ENCODE results near the gene SEPTIN14. TPM values are rescaled to one million over a fixed set of nuclear protein-coding genes. Genes with fewer than 3 reads are reported as not detected.
"Not testable (repeated sequence)": the region's sequence is repeated elsewhere in the genome, so short reads cannot be mapped to it uniquely, and the experiment has no call there.

Gene SEPTIN14
- total RNA-seq, 1 donor from 2014 or later: not detected

- no peak for DNase-seq (ENCODE audit: low spot score in 2 of 2)
- Histone ChIP-seq H3K27me3 (no peaks in the 10 kb centered on the region), H3K9me3 (peaks cover 7 to 13% of the 10 kb centered on the region in 2 donors), H3K36me3 (no peaks in the 10 kb centered on the region), H3K27ac (no peak overlapping the region), H3K4me1 (no peaks in the 10 kb centered on the region), H3K4me3 (no peak overlapping the region)
- no peak for TF ChIP-seq CTCF (IDR thresholded peaks at IDR 0.05)
- intact Hi-C loops (cut with DNase I): no loop called here
Observed at GRCh38 chr7:55794527-55794926, 68.0 kb downstream of the SEPTIN14 start.

GRCh38 chr7:55792048-55792447 lies 70.5 kb downstream of the SEPTIN14 start:
- Histone ChIP-seq H3K36me3 (no peaks in the 10 kb centered on the region), H3K27ac (no peak overlapping the region), H3K9me3 (peaks cover 6 to 7% of the 10 kb centered on the region in 2 donors), H3K4me3 (no peak overlapping the region), H3K27me3 (no peaks in the 10 kb centered on the region), H3K4me1 (no peaks in the 10 kb centered on the region)
- no peak for TF ChIP-seq CTCF (IDR thresholded peaks at IDR 0.05)
- intact Hi-C loops (cut with DNase I): no loop called here
- no peak for DNase-seq (ENCODE audit: low spot score in 2 of 2)

GRCh38 chr7:55787796-55788195 lies 74.8 kb downstream of the SEPTIN14 start:
- Histone ChIP-seq H3K4me1 (no peaks in the 10 kb centered on the region), H3K27me3 (no peaks in the 10 kb centered on the region), H3K27ac (no peak overlapping the region), H3K9me3 (no peaks in the 10 kb centered on the region), H3K36me3 (no peaks in the 10 kb centered on the region), H3K4me3 (no peak overlapping the region)
- no peak for DNase-seq (ENCODE audit: low spot score in 2 of 2)
- intact Hi-C loops (cut with DNase I): no loop called here
- TF ChIP-seq CTCF (IDR thresholded peaks at IDR 0.05): no peak

- Histone ChIP-seq H3K4me1 (no peaks in the 10 kb centered on the region), H3K36me3 (no peaks in the 10 kb centered on the region), H3K27ac (no peak overlapping the region), H3K27me3 (no peaks in the 10 kb centered on the region), H3K4me3 (no peak overlapping the region), H3K9me3 (no peaks in the 10 kb centered on the region)
- TF ChIP-seq CTCF (IDR thresholded peaks at IDR 0.05): no peak
- intact Hi-C loops (cut with DNase I): no loop called here
- no peak for DNase-seq (ENCODE audit: low spot score in 2 of 2)
Observed at GRCh38 chr7:55786901-55787300, 75.7 kb downstream of the SEPTIN14 start.

- H3K27me3 ChIP-seq; intact Hi-C loops (cut with DNase I); H3K36me3 ChIP-seq; DNase-seq (ENCODE audit: low spot score in 2 of 2); H3K9me3 ChIP-seq; H3K4me1 ChIP-seq; H3K4me3 ChIP-seq; H3K27ac ChIP-seq: not testable (repeated sequence)
Observed at GRCh38 chr7:55785444-55785843, 77.1 kb downstream of the SEPTIN14 start.

- intact Hi-C loops (cut with DNase I): no loop called here
- no peak overlapping the region for H3K27ac ChIP-seq
- no peak for TF ChIP-seq CTCF (IDR thresholded peaks at IDR 0.05)
Observed at GRCh38 chr7:55784151-55784550, 78.4 kb downstream of the SEPTIN14 start.

More at GRCh38 chr7:55784151-55784550, 78.4 kb downstream of the SEPTIN14 start:
- DNase-seq (ENCODE audit: low spot score in 2 of 2): no peak
- H3K4me3 ChIP-seq: no peak overlapping the region
- no peaks in the 10 kb centered on the region for H3K4me1 ChIP-seq
- no peaks in the 10 kb centered on the region for H3K27me3 ChIP-seq
- H3K9me3 ChIP-seq: no peaks in the 10 kb centered on the region
- H3K36me3 ChIP-seq: no peaks in the 10 kb centered on the region
